NCI-H446 treated with DMSO at 0.1 percent for 48 hours (cell line): Measurements from ENCODE around the gene GPLD1.
"Not testable (repeated sequence)": the region's sequence is repeated elsewhere in the genome, so short reads cannot be mapped to it uniquely, and the experiment has no call there.

Source experiments
- DNase-seq: peaks from one replicate; lab custom pipeline; 2025; lab: John Stamatoyannopoulos, UW

The GPLD1 gene, protein sequence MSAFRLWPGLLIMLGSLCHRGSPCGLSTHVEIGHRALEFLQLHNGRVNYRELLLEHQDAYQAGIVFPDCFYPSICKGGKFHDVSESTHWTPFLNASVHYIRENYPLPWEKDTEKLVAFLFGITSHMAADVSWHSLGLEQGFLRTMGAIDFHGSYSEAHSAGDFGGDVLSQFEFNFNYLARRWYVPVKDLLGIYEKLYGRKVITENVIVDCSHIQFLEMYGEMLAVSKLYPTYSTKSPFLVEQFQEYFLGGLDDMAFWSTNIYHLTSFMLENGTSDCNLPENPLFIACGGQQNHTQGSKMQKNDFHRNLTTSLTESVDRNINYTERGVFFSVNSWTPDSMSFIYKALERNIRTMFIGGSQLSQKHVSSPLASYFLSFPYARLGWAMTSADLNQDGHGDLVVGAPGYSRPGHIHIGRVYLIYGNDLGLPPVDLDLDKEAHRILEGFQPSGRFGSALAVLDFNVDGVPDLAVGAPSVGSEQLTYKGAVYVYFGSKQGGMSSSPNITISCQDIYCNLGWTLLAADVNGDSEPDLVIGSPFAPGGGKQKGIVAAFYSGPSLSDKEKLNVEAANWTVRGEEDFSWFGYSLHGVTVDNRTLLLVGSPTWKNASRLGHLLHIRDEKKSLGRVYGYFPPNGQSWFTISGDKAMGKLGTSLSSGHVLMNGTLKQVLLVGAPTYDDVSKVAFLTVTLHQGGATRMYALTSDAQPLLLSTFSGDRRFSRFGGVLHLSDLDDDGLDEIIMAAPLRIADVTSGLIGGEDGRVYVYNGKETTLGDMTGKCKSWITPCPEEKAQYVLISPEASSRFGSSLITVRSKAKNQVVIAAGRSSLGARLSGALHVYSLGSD

DNA sequence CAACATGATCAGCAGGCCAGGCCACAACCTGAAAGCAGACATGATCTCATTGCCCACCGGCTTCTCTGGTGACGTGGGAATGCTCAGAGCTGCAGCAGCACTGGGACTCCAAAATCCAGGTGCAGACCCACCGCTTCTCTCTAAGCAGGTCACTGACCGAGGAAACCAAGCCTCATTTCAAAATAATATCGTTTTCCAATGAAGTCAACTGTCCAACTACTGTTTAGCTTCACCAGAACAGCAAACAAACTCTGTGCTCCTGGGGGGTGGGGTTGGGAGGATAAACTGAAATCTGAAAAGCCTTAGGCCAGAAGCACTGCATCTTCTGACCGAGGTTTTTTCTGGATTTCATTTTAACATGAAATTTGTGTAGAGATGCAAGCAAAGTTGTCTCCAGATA, at the start of gene GPLD1:
GPLD1 (minus strand) TSS at position 109 of the 400 bp plus-strand sequence; CDS start at position 42, 67 bp downstream.
- DNase-seq: no peak

DNA sequence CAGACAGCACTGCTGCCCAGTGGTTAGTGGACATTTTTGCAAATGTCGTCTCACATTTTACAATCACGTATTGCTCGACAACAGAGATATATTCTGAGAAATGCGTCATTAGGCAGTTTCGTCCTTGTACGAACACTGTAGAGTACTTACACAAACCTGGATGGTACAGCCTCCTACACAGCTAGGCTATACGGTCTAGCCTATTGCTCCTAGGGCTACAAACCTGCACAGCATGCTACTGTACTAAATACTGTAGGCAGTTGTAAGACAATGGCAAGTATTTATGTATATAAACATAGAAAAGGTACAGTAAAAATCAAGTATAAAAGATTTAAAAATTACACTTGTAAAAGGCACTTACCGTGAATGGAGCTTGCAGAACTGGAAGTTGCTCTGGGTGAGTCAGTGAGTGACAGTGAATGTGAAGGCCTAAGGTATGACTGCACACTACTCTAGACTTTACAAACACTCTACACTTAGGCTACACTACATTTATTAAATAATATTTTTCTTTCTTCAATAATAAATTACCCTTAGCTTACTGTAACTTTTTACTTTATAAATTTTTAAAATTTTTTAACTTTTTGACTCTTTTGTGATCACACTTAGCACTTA, 48.5 kb upstream of the GPLD1 start:
- DNase-seq: no peak

DNA sequence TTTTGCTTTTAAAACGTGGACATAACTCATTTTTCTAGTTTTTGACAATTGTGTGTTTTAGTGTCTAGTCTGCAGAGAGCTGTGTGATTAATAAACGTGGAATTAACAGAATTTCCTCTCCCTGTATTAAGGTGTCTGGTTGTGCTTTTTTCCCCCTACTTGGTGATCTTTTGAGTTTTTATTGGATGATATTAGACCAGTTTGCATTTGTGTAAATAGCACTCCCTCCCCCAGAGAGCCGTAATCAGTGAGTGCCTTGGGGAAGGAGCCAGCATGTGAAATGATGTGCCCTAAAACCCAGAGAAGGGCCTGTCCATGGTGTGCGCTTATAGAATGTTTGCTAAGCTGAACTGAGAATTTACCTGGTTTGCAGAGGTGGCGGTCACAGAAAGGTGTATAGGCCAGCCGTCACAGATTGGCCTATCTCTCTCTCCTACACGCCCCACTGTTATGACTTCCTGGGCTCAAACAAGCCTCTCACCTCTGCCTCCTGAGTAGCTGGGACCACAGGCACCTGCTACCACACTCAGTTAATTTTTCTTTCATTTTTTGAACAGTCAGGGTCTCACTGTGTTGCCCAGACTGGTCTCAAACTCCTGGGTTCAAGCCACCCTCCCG, 47.8 kb upstream of the GPLD1 start:
- DNase-seq: no peak

DNA sequence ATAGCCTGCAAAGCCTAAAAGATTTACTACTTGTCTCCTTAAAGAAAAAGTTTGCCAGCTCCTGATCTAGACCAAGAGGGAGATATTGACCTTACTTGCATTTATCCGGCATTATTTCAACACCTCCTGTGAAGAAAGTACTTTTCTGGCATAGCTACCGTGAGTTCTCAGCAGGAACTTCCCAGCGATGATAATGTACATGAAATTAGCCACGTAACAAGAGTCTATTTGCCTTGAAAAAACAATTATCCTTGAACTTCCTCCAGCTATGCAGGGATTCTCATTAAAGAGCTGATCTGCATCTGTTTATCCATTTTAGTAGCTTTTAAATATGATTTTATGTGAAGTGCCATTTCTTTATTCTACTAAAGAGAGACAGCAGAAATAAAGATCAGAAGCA, 47.1 kb upstream of the GPLD1 start:
- DNase-seq: peak; percentile 9

DNA sequence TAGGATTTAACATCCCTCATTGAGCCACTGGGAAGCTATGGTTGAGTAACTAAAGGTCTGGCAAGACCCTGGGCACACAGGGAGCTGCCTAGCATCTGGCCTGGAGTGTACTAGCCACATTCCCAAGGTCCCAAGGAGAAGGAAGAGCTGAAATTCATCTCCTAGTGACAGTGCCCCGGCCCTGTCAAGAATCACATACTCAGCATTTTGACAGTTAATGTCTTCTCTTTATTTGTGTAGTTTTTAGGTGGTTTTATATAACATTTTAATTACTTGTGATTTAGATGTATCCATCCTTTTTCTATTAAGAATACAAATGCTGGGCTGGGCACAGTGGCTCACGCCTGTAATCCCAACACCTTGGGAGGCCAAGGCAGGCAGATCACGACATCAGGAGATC, 45.8 kb upstream of the GPLD1 start:
- no peak for DNase-seq

DNA sequence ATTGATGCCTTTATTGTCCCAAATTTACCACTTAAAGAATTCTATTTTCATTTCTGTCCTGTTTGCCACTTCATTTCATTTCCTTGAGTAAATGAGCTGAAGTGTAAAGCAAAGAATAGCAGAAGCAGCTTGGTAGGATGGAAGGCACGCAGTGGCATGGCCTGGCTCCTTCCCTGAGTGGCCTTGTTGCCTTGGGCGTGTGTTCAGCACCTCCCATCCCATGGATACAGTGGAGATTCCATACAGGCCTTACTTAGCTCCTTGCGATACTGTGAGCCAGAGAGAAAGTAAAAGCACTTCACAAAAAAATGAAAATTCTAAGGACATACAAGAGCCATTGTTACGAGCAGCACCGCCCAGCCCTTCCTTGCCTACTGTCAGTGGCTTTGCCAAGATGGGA, 45.0 kb upstream of the GPLD1 start:
- no peak for DNase-seq

DNA sequence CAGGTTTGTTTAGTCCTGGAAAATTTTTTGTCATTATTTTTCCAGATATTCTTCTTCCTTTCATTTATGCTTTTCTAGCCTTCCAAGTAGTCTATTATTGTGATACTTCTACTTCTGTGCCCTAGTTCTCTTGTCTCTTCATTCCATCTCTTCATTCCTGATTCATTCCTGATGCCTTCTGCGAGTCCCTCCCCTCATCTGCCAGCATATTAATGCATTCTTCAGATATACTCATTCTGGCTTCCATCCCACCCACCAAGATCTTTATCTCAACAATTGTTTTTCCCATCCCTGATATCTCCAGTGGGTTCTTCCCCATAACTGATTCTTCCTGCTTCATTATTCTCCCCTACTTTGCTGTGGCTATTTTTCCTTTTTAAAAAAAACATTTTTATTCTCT, 40.6 kb upstream of the GPLD1 start:
- DNase-seq: no peak

DNA sequence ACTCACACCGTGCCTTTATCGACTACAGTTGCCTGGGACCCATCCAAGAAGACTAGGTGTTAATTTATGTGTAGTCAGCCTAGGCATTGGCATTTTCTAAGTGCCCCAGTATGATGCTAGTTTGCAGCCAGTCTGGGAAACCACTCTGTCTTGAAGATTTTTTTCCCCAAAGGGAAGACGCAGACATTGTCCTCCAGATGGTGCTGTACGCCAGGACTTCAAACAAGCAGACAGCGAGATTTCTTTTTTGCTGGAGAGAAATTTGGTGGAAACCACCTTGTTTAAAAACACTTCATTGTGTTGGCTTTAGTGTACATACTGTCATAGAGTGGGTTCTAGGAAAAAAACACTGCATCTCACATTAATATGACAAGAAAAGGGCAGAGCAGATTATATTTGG, 35.4 kb upstream of the GPLD1 start:
- peak; percentile 24 for DNase-seq

DNA sequence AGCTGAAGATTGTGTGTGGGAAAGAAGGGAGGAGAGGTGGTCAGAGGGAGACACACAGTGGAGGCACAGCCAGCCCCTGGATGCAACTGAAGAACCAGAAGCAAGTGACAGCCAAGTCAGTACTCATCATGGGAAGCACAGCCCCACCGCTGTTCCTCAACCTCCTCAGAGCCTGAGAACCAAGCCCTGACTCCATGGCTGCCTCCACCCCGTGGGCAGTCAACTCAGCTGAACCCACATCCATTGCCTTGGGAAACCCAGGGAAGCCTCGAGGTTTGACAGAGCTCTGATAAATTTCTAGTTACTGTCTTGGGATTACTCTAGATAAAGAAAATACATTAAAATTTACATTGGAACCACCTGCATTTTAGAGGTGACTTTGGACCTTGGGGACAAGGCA, 35.0 kb upstream of the GPLD1 start:
- no peak for DNase-seq

DNA sequence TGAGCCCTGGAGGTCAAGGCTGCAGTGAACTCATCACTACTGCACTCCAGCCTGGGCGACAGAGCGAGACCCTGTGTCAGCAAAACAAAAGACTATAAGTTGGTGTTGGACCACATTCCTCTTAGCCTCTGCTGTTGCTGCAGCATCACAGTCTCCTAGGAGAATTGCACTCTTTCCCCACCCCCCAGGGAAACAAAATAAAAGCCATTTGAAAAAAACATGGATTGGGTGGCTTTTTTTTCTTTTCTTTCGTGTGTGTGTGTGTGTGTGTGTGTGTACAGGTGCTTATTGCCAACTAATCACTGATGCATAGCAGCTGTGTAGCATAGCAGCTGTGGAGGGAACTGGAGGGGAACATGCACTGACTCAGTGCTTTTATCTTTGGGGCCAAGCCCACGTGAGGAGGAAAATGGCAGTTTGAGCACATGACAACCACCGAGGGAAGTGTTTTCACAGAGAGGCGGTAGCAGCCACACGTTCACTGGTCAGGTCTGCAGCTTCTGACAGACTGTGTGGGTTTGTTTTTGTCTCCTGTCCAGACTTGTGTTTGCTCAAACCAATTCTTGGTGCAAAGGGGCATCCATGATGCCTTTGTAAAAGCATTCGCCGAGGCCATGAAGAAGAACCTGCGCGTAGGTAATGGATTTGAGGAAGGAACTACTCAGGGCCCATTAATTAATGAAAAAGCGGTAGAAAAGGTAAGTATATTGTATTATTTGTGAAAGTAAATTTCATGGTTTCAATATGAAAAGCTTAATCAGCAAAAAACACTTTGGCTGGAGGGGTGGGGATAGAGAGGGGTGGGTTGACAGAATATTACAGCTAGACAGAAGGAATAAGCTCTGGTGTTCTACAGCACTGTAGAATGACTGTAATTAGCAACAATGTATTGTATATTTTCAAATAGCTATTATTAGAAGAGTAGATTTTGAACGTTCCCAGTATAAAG, 33.1 kb upstream of the GPLD1 start:
- DNase-seq: peak; percentile 36

DNA sequence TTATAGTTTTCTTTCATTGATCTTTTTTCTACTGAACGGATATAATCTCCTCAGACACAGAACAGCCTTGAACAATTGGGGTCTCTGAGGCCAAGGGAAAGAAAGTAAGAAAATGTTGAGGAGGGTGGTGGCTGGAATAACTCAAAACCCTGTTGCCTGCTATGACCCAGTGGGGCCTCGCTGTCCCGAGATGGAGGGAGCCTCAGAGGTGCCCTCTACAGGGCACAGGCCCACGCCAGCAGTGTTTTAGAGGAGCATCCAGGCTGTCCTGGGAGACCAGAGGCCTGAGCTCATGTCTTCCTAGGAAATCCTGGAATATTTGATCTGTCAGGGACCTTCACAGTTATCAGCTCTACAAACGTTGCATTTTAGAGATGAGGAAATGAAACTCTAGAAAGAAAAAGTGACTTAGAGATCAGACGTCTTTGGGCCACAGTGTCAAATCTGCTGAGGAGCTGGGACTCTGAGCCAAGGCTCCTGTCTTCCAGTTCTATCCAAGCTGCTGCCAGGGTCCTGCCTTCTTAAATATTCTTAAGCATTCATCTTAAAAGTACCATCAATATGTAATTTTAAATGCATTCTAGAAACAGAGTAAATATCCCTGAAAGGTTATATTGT, 31.7 kb upstream of the GPLD1 start:
- peak; percentile 1 for DNase-seq

DNA sequence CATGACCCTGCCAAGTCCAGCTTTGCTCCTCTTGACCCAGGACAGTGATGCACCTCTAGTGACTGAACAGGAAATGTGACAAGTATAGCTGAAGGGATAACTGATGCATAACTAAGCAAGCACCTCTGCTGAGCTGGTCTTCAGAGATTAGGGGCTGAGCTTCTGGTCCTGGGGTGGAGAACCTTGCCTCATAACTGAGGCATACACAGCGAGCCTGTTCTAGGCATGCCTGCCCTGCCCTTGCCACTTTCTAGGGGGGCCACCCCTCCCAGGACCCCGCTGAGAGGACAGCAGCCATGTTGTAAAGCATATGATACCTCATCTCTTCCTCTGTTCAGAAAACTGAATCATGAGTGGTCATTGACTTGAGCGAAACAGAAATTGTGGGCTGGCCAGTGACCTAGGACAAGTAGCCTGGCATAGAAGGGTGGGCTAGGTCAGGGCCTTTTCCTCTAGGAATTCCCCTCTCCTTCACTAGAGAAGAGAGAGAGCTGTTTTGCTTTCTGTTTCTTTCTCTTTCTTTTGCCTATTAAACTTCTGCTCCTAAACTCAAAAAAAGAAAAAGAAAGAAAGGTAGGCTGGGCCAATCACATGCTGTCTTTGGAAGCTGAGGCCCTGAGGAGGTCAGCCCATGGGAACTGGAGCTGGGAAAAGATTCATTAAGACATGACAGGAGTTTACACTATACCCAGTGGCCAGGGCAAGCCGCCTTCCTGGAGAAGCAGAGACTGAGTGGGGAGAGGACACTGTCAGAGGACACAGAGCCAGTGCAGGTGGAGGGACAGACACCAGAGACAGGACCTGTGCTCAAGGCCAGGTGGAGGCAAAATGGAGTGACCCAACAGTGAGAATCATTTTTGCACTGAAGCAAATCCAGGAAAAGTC, 28.5 kb upstream of the GPLD1 start:
- no peak for DNase-seq

DNA sequence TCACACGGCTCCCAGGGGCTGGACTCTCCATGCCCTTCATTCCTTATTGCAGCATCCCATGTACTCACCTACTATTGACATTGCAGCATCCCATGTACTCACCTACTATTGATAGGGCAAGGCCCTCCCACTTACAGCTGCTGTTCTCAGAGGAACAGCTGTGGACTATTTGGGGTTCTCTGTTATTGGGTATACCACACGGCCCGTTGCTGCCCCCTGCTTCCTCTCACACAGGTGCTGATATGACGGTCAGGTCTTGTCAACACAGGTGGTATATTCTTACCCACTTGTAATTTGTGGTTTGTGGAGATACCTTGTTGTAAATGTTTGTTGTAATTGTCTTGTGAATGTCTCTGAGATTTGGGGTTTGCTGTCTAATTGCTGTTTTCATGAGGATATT, 24.2 kb upstream of the GPLD1 start:
- no peak for DNase-seq

DNA sequence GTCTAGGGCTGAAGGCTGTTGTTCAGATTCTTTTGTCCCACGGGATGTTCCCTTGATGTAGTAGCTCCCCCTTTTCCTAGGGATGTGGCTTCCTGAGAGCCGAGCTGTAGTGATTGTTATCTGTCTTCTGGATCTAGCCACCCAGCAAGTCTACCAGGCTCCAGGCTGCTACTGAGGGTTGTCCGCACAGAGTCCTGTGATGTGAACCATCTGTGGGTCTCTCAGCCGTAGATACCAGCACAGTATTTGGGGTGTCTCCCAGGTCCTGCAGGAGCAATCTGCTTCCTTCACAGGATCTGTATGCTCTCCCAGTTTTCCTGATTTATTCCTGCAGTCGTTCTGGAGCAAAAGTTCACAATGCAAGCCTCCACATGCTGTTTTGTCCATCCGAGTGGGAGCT, 22.6 kb upstream of the GPLD1 start:
- not testable (repeated sequence) for DNase-seq

DNA sequence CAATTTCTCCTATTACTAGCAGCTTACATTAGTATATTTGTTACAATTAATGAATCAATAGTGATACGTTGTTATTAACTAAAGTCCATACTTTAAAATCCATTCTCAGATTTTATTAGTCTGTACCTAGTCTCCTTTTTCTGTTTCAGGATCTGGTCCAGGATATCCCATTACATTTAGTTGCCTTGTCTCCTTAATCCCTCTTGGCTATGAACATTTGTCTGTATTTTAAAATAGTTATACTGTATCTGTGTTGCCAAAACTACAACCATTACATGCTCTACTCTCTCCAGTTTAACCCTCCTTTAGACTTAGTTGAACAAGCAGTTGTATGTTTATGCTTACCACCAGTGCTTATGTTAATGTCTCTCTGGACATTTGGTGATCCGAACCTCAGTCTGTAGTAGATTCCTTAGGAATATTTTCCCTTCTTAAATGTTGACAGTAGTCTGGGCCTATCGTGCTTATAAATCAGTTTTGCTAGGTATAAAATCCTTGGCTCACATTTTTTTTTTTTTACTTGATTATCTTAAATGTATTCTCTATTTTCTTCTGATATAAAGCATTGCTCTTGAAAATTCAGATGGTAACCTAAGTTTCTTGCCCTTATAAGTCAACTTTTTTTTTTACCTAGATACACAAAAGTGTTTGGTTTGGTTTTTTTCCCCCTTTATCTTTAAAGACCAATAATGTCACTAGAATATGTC, 17.6 kb upstream of the GPLD1 start:
- DNase-seq: no peak

DNA sequence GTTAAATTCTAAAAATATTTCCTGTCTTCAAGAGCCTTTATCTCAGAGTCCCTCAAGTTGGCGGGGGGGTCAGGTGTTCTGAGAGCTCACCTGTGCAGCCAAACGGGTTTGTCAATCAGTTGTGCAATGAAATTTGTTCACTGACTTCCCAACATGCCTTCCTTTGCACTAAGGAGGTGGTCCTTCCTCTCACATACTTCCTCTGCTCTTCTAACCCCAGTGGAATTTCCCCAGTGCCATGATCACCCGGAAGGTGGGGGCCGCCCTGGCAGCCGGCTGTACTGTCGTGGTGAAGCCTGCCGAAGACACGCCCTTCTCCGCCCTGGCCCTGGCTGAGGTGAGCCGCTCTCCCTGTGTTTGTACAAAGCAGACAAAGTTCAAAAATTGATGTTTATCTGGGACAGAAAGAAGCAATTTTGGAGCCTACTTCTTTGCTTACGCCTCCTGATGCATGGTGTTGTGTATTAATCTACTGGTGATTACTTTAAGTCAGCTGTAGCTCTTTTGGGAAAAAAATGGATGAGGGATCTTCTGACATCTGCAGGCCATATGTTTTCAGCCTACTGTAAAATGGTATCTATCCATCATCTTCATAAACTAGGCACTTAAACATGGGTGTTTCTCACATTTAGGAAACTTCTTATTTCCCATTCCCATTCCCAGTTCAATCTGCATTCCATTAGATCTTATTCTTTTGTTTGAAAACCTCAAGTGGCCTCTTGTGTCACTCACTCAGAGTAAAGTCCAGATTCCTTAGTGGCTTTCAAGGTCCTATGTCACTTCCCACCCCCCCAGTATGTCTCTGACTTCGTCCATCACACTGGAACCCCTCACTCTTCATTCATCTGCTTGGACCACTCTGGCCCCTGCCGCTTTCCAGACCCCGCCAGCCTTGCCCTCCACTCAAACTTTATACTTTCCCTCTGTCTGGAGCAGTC, 15.5 kb upstream of the GPLD1 start:
- no peak for DNase-seq

DNA sequence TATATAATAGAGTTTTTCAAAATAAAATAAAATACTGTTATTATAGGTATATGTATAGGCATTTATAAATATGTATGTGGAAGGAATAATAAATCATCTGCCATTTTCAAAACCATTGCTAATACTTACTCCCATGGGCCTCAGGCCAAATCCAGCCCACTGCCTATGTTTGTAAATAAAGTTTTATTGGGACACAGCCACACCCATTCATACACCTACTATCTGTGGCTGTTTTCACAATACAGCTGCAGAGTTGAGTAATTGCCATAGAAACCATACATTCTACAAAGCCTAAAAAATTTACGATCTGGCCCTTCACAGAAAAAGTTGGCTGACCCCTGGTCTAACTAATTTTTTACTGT, 14.9 kb upstream of the GPLD1 start:
- DNase-seq: no peak

DNA sequence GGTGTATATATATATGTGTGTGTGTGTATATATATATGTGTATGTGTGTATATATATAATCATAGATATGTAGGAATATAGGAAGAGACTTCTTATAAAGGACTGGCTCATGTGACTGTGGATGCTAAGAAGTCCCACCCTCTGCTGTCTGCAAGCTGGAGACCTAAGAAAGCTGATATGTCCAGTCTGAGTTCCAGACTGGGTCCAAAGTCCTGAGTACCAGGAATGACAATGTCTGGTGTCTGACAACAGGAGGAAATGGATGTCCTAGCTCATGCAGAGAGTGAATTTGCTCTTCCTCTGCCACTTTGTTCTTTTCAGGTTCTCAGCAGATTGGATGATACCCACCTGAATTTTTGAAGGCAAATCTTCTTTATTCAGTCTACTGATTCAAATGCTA, 12.5 kb upstream of the GPLD1 start:
- no peak for DNase-seq
